Stimulated activated CD8-positive, alpha-beta memory T cell treated with anti-CD3 and anti-CD28 coated beads, Interleukin-12 subunit alpha, Interleukin-12 subunit beta, amount 100 ng/mL, for 24 hours (primary cell): ENCODE data around the gene MEX3B.
A peak's percentile ranks its signal among the peaks of the same experiment; 100 is the strongest.
"Not testable (repeated sequence)": the region's sequence is repeated elsewhere in the genome, so short reads cannot be mapped to it uniquely, and the experiment has no call there.

ENCODE experiments used
- DNase-seq: peaks from one replicate; pipeline ENCODE4 v3.0.0-alpha.2; 2020; ENCODE audit errors: extremely low read depth

The MEX3B gene

GRCh38 chr15:82048811-82049210 is 3.0 kb upstream of the MEX3B start:
- no peak for DNase-seq

GRCh38 chr15:82047453-82048400 is 1.9 kb upstream of the MEX3B start:
- DNase-seq = no peak

- DNase-seq = peak; percentile 70
Measured at GRCh38 chr15:82046666-82047452, 1.0 kb upstream of the MEX3B start.

GRCh38 chr15:82045179-82045891 is 483 bp downstream of the MEX3B start:
- no peak for DNase-seq

- no peak for DNase-seq
Measured at GRCh38 chr15:82044373-82045178, 1.2 kb downstream of the MEX3B start.

- no peak for DNase-seq
Measured at GRCh38 chr15:82043796-82044372, 1.9 kb downstream of the MEX3B start.

GRCh38 chr15:82043130-82043673 is 2.6 kb downstream of the MEX3B start:
- DNase-seq = no peak

GRCh38 chr15:82040862-82041261 is 5.0 kb downstream of the MEX3B start:
- no peak for DNase-seq

GRCh38 chr15:82040390-82040789 is 5.4 kb downstream of the MEX3B start:
- DNase-seq = no peak

- DNase-seq = no peak
Measured at GRCh38 chr15:82039871-82040270, 5.9 kb downstream of the MEX3B start.

GRCh38 chr15:82036461-82036860 is 9.4 kb downstream of the MEX3B start:
- DNase-seq = no peak

- DNase-seq = no peak
Measured at GRCh38 chr15:82031871-82032270, 13.9 kb downstream of the MEX3B start.

- no peak for DNase-seq
Measured at GRCh38 chr15:82030176-82030575, 15.6 kb downstream of the MEX3B start.

GRCh38 chr15:82028163-82028562 is 17.7 kb downstream of the MEX3B start:
- DNase-seq = not testable (repeated sequence)

GRCh38 chr15:82021992-82022391 is 23.8 kb downstream of the MEX3B start:
- DNase-seq = no peak

- DNase-seq = no peak
Measured at GRCh38 chr15:82020625-82021394, 25.0 kb downstream of the MEX3B start.

GRCh38 chr15:82018201-82018600 is 27.6 kb downstream of the MEX3B start:
- no peak for DNase-seq

- no peak for DNase-seq
Measured at GRCh38 chr15:82017656-82018055, 28.2 kb downstream of the MEX3B start.

- DNase-seq = no peak
Measured at GRCh38 chr15:82014989-82015388, 30.8 kb downstream of the MEX3B start.

- no peak for DNase-seq
Measured at GRCh38 chr15:82012908-82013307, 32.9 kb downstream of the MEX3B start.
